ENCODE measurements around the gene LMO7. TPM values are rescaled to one million over a fixed set of nuclear protein-coding genes. Genes with fewer than 3 reads are reported as not detected.
A peak's percentile ranks its signal among the peaks of the same experiment; 100 is the strongest.

Gene LMO7
- total RNA-seq, 1 donor from 2014 or later, result 73.3 TPM

- peaks cover 8% of the 10 kb centered on the region for H3K27me3 Mint-ChIP-seq
- peaks cover 26% of the 10 kb centered on the region for H3K4me1 Mint-ChIP-seq (ENCODE audit: unreplicated experiment)
- H3K36me3 Mint-ChIP-seq, result no peaks in the 10 kb centered on the region
- DNase-seq (ENCODE audit: extremely low spot score, unreplicated experiment), result no peak
- TF ChIP-seq, protein P1, sequence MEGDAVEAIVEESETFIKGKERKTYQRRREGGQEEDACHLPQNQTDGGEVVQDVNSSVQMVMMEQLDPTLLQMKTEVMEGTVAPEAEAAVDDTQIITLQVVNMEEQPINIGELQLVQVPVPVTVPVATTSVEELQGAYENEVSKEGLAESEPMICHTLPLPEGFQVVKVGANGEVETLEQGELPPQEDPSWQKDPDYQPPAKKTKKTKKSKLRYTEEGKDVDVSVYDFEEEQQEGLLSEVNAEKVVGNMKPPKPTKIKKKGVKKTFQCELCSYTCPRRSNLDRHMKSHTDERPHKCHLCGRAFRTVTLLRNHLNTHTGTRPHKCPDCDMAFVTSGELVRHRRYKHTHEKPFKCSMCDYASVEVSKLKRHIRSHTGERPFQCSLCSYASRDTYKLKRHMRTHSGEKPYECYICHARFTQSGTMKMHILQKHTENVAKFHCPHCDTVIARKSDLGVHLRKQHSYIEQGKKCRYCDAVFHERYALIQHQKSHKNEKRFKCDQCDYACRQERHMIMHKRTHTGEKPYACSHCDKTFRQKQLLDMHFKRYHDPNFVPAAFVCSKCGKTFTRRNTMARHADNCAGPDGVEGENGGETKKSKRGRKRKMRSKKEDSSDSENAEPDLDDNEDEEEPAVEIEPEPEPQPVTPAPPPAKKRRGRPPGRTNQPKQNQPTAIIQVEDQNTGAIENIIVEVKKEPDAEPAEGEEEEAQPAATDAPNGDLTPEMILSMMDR (conservative IDR thresholded peaks at IDR 0.05), result no peak
- H3K27ac Mint-ChIP-seq, result no peak overlapping the region
- H3K9me3 Mint-ChIP-seq, result no peaks in the 10 kb centered on the region
- H3K4me3 Mint-ChIP-seq, result no peak overlapping the region
Measured at GRCh38 chr13:75872980-75873379, 236.8 kb downstream of the LMO7 start.

- peaks cover 26% of the 10 kb centered on the region for H3K4me1 Mint-ChIP-seq (ENCODE audit: unreplicated experiment)
- TF ChIP-seq, protein P1 (conservative IDR thresholded peaks at IDR 0.05), result no peak
- no peak overlapping the region for H3K4me3 Mint-ChIP-seq
Measured at GRCh38 chr13:75873494-75873893, 237.4 kb downstream of the LMO7 start.

GRCh38 chr13:75875450-75875849 lies 239.3 kb downstream of the LMO7 start:
- Mint-ChIP-seq H3K36me3 (no peaks in the 10 kb centered on the region), H3K9me3 (no peaks in the 10 kb centered on the region), H3K4me3 (no peak overlapping the region), H3K27me3 (peaks cover 5% of the 10 kb centered on the region), H3K27ac (no peak overlapping the region), H3K4me1 (ENCODE audit: unreplicated experiment) (peaks cover 23% of the 10 kb centered on the region)
- TF ChIP-seq, protein P1 (conservative IDR thresholded peaks at IDR 0.05), result no peak
- DNase-seq (ENCODE audit: extremely low spot score, unreplicated experiment), result no peak

More at GRCh38 chr13:75873494-75873893, 237.4 kb downstream of the LMO7 start:
- H3K27me3 Mint-ChIP-seq, result peaks cover 8% of the 10 kb centered on the region
- no peaks in the 10 kb centered on the region for H3K36me3 Mint-ChIP-seq
- H3K27ac Mint-ChIP-seq, result no peak overlapping the region
- no peak for DNase-seq (ENCODE audit: extremely low spot score, unreplicated experiment)
- H3K9me3 Mint-ChIP-seq, result no peaks in the 10 kb centered on the region

DNA sequence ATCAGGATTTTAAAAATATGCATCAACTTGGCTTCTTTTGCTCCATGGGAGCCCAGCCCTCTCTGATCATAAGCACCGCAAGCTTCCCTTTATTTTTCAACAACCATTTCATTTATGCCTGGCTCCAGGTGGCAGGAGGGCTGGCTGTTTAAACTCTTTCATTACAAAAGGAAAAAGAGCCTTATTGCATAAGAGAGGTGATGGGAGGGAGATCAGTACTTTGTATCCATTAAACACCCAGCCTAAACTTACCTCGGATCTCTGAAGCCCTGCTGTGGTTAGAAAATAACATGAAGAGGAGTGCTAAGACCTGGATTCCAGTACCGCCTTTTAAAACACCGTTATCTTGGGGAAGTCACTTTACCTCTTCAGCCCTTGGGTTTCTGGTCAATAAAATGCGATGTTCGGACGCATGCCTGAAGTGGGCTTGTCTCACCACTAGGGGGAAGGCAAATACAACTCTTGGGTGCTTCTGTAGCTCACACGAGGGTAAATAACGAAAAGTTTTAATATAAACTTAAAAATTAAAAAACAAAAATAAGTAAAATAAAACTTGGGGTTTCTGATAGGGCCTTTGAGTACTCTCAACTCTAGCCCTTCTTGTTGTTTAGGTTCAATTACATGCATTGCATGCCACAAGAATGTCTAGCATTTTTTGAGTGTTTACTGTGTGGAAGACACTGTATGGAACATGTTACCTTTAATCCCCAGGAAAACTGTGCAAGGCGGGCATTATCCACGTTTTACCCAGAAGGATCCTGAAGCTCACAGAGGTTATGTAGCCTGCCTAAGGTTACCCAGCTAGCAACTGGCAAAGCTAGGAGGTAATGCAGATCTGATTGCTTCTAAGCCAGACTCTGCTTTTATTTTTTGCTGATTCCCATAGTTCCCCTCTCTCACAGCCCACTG lies 240.3 kb downstream of the LMO7 start:
- no peak overlapping the region for H3K27ac Mint-ChIP-seq
- no peak overlapping the region for H3K4me3 Mint-ChIP-seq
- H3K9me3 Mint-ChIP-seq, result no peaks in the 10 kb centered on the region
- DNase-seq (ENCODE audit: extremely low spot score, unreplicated experiment), result no peak
- H3K27me3 Mint-ChIP-seq, result peaks cover 5% of the 10 kb centered on the region
- TF ChIP-seq, protein P1 (conservative IDR thresholded peaks at IDR 0.05), result peak; percentile 95
- H3K4me1 Mint-ChIP-seq (ENCODE audit: unreplicated experiment), result peaks cover 23% of the 10 kb centered on the region
- no peaks in the 10 kb centered on the region for H3K36me3 Mint-ChIP-seq

DNA sequence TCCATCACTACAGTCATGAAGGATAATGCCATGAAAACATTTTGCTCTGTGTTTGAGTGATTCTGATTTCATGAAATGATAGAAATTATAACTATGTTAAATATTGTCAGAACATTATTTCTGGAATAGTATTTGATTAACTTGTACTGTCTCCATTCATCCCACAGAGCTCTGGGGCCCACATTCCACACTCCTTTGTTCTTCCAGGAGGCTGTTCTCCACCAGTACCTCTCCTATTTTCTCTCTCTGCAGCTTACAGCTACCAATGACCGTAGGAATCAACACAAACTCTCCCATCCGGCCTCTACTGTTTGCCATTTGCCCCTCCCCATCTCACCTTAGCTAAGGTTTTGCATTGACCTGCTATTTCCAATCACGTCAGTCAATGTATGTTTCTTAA lies 240.9 kb downstream of the LMO7 start:
- H3K27ac Mint-ChIP-seq, result no peak overlapping the region

More for the DNA sequence above, 240.9 kb downstream of the LMO7 start:
- Mint-ChIP-seq H3K4me3 (no peak overlapping the region), H3K9me3 (peaks cover 2% of the 10 kb centered on the region), H3K27me3 (peaks cover 5% of the 10 kb centered on the region), H3K4me1 (ENCODE audit: unreplicated experiment) (peaks cover 23% of the 10 kb centered on the region), H3K36me3 (no peaks in the 10 kb centered on the region)
- TF ChIP-seq, protein P1 (conservative IDR thresholded peaks at IDR 0.05), result no peak
- no peak for DNase-seq (ENCODE audit: extremely low spot score, unreplicated experiment)
